ENCODE results near the gene CARM1. TPM values are rescaled to one million over a fixed set of nuclear protein-coding genes. Genes with fewer than 3 reads are reported as not detected.

Gene CARM1
- total and polyA plus RNA-seq, 2 of the 13 experiments (the other 11 are each of a cell fraction or from before 2014, with no cell fraction given): 27.6 to 55.8 TPM

DNA sequence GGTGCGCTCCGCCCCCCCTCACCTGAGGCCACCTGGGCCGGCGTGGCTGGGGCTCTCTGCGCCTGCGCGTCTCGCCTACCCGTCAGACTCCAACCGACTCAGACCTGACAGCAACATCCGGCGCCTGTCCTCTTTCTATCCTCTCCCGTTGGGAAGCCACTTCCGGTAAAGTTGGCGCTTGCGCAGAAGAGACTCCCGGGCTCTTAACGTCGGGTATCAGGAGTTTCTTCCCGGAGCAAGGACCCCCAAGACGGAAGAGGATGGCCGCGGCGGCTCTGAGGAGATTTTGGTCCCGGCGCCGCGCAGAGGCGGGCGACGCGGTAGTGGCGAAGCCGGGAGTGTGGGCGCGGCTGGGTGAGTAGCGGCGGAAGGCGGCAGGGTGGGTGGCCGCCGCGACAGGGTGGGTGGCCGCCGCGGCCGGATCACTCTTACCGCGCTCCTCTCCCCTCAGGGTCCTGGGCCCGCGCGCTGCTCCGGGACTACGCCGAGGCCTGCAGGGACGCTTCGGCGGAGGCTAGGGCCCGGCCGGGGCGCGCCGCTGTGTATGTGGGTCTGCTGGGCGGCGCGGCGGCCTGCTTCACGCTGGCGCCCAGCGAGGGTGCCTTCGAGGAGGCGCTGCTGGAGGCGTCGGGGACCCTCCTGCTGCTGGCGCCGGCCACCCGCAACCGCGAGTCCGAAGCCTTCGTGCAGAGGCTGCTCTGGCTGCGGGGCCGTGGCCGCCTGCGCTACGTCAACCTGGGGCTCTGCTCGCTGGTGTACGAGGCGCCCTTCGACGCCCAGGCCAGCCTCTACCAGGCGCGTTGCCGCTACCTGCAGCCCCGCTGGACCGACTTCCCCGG lies 57.4 kb downstream of the CARM1 start, which contains the start of the genes TIMM29 and YIPF2 (continued):
- TF ChIP-seq ZNF546 (CRISPR knock-in tag; conservative IDR thresholded peaks at IDR 0.05) (peak; percentile 70; the same call in 1 of the 2 replicates), PHF5A (CRISPR knock-in tag; IDR thresholded peaks at IDR 0.05; ENCODE audit: low read depth, unreplicated experiment) (peak; percentile 76), ZNF780A (CRISPR knock-in tag; IDR thresholded peaks at IDR 0.05) (no peak), ZNF329 (CRISPR knock-in tag; IDR thresholded peaks at IDR 0.05; ENCODE audit: low read depth) (no peak), ZFP36L1 (CRISPR knock-in tag; IDR thresholded peaks at IDR 0.05) (peak; percentile 89; the same call in 1 of the 2 replicates), IKZF1 (IDR thresholded peaks at IDR 0.05) (no peak), CHCHD3 (CRISPR knock-in tag; IDR thresholded peaks at IDR 0.05) (no peak), NBN (conservative IDR thresholded peaks at IDR 0.05) (no peak), ZNF501 (CRISPR knock-in tag; IDR thresholded peaks at IDR 0.05) (peak; percentile 89), ZNF335 (CRISPR knock-in tag; IDR thresholded peaks at IDR 0.05) (peak; percentile 63; the same call in 1 of the 2 replicates), RXRB (CRISPR knock-in tag; IDR thresholded peaks at IDR 0.05; ENCODE audit: borderline replicate concordance) (peak; percentile 60; the same call in 1 of the 2 replicates), ZNF792 (CRISPR knock-in tag; IDR thresholded peaks at IDR 0.05) (0 out of 2 replicates have a peak, but pooled peaks have one; percentile 29), ZBTB7B (CRISPR knock-in tag; IDR thresholded peaks at IDR 0.05) (no peak), ZNF3 (CRISPR knock-in tag; IDR thresholded peaks at IDR 0.05) (no peak; the same call in 1 of the 2 replicates), SOX5 (CRISPR knock-in tag; IDR thresholded peaks at IDR 0.05; ENCODE audit: borderline replicate concordance) (peak; percentile 36; the same call in 1 of the 2 replicates), TBL1XR1 (IDR thresholded peaks at IDR 0.05; ENCODE audit: borderline replicate concordance, low read length, partially characterized antibody) (peak; percentile 68), ZNF34 (CRISPR knock-in tag; IDR thresholded peaks at IDR 0.05; ENCODE audit: borderline replicate concordance) (peak; percentile 56; the same call in 1 of the 2 replicates), ZNF143 (CRISPR knock-in tag; IDR thresholded peaks at IDR 0.05) (peak; percentile 71), HNRNPLL (IDR thresholded peaks at IDR 0.05; ENCODE audit: low read depth, low read length, poor library complexity, severe bottlenecking) (peak; percentile 47), TP53 (CRISPR knock-in tag; conservative IDR thresholded peaks at IDR 0.05) (no peak), HES4 (CRISPR knock-in tag; IDR thresholded peaks at IDR 0.05; ENCODE audit: borderline replicate concordance) (no peak), ATAD3A (CRISPR knock-in tag; IDR thresholded peaks at IDR 0.05) (no peak), PCBP2 (optimal IDR thresholded peaks at IDR 0.05; ENCODE audit: low read depth, low read length, poor library complexity, severe bottlenecking) (no peak), ZNF12 (CRISPR knock-in tag; IDR thresholded peaks at IDR 0.05) (no peak), STAT5B (CRISPR knock-in tag; IDR thresholded peaks at IDR 0.05) (peak; percentile 78; the same call in 1 of the 2 replicates), ZNF878 (CRISPR knock-in tag; IDR thresholded peaks at IDR 0.05) (peak; percentile 61; the same call in 1 of the 2 replicates), SUZ12 (IDR thresholded peaks at IDR 0.05; ENCODE audit: low read depth, low read length) (no peak)
- TF ChIP-seq, protein P1, sequence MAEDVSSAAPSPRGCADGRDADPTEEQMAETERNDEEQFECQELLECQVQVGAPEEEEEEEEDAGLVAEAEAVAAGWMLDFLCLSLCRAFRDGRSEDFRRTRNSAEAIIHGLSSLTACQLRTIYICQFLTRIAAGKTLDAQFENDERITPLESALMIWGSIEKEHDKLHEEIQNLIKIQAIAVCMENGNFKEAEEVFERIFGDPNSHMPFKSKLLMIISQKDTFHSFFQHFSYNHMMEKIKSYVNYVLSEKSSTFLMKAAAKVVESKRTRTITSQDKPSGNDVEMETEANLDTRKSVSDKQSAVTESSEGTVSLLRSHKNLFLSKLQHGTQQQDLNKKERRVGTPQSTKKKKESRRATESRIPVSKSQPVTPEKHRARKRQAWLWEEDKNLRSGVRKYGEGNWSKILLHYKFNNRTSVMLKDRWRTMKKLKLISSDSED (CRISPR knock-in tag; IDR thresholded peaks at IDR 0.05): no peak
- TF ChIP-seq, protein P2, sequence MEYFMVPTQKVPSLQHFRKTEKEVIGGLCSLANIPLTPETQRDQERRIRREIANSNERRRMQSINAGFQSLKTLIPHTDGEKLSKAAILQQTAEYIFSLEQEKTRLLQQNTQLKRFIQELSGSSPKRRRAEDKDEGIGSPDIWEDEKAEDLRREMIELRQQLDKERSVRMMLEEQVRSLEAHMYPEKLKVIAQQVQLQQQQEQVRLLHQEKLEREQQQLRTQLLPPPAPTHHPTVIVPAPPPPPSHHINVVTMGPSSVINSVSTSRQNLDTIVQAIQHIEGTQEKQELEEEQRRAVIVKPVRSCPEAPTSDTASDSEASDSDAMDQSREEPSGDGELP (IDR thresholded peaks at IDR 0.05; ENCODE audit: borderline replicate concordance, low read depth): peak; percentile 53; the same call in 1 of the 2 replicates
- TF ChIP-seq, protein P3, sequence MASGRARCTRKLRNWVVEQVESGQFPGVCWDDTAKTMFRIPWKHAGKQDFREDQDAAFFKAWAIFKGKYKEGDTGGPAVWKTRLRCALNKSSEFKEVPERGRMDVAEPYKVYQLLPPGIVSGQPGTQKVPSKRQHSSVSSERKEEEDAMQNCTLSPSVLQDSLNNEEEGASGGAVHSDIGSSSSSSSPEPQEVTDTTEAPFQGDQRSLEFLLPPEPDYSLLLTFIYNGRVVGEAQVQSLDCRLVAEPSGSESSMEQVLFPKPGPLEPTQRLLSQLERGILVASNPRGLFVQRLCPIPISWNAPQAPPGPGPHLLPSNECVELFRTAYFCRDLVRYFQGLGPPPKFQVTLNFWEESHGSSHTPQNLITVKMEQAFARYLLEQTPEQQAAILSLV (CRISPR knock-in tag; IDR thresholded peaks at IDR 0.05; ENCODE audit: borderline replicate concordance): peak; percentile 60; the same call in 1 of the 2 replicates
